Measurements from ENCODE around the gene KRT77.
A peak's percentile ranks its signal among the peaks of the same experiment; 100 is the strongest.
"Not testable (repeated sequence)": the region's sequence is repeated elsewhere in the genome, so short reads cannot be mapped to it uniquely, and the experiment has no call there.

KRT77 gene

DNA sequence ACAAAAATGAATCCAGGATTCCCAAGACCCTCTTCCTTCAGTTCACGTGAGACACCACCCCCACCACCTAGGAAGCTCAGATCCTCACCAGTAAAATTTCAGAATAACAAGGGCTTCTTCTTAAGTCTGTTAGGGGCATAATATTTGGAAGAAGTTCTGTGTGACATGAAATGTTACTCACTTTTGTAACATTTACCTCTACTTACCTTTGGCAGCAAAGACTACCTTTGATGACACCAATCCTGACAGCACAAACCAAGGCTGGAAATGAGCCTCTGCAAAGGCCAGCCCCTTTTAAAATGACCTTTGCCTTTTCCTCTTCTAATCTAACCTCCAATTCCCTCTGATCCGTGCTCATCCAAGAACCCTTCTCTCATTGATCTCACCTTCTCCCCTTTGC, 19.4 kb upstream of the KRT77 start:
- DNase-seq (ENCODE audit: low read depth), result no peak

DNA sequence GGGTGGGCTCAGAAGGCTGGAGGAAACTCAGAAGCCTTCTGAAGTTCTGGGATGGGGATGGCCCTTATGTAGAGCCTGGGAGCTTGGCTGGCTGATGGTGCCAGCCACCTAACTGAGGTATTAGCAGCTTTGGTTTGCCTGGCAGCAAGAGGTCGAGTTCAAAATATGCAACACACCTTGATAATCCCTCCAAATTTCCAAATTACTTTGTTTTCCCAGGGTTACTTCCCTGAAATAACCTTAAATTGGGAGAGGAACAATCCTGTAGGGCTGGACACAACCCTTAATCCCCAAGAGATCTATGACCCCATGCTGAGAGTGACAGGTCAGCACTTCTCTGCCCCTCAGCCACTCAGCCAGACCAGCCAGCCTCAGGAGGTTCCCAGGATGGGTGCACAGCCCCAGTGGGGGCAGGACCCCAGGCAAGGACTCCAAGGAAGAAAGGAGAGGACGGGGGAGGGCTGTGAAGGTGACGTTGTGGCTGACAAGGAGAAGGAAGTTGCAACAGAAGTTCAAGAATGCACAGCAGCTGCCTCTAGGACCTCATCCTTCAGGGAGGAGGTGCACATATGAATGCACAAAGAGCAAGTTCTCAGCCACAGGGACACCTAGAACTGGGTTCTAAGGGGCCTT, 18.6 kb upstream of the KRT77 start:
- DNase-seq (ENCODE audit: low read depth), result no peak

DNA sequence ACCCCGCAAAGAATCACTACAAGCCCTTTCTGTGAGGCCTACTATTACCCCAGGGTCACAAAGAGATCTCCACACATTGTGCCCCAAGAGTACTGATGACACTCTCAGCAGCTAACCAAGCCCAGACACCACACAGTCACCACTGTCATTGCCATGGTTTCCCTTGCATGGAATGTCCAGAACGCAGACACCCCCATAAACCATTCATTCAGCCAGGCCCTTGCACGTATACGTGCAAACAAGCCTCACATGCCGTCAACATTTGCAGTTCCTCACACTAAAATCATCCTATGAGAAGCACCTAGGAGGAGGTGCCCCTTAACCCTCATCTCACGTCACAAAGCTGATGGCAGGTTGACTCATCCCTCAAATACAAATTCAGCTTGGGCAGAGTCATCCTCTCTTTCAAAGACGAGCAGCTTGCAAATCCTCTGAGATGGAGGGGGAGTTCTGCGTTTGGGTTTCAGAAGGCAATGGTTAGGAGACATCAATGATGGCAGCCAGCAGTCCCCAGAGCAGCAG, 17.1 kb upstream of the KRT77 start:
- DNase-seq (ENCODE audit: low read depth), result no peak

DNA sequence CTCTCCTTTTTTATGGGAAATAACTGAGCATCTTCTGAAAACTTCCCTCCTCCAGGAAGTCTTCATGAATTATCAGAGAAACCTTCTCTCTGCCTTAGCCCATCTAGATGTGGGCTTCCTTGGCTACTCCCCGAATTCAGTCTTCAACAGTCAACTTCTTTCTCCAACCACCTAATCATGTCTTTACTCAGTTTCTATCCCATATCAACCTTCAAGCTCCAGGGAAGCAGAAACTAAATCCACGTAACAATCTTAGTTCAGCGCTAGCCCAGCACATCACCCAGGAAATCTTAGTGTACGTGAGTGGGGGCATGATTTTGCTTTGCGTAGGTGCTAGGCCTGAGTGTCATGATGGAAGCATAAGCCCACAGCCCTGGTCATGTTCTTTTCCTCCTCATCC, 12.7 kb upstream of the KRT77 start:
- DNase-seq (ENCODE audit: low read depth), result no peak

DNA sequence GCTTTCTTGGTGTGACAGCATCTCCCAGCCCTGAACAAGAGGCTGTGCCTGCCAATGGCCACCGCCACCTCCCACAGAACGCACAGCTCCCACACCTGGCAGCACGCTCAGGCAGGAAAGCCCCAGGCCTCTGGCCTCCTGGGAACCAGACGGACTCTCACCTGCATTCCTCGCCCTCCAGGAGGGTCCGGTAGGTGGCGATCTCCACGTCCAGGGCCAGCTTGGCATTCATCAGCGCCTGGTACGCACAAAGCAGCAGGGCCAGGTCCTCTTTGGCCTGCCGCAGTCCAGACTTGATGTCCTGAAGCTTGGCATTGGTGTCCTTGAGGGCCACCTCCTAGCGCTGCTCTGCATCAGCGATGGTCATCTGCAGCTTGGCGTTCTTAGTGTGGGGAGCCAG, 12.1 kb upstream of the KRT77 start:
- no peak for DNase-seq (ENCODE audit: low read depth)

DNA sequence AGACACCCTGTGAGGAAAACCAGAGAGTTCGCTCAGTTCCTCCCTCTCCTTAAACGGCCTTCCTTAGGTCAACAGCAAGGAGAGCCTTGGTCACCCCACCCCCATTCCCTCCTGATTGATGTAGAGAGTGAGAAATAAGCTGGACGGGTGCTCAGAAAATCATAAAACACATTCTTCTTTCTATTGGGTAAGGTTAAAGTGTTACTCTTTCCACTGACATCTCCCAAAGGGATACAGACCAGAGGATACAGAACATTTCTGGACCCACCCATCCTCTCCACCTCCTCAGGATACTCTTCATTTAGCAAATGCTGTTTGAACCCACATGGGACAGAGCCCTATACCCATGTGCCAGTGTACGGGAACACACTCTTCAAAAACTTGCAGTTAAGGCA, 11.6 kb upstream of the KRT77 start:
- no peak for DNase-seq (ENCODE audit: low read depth)

DNA sequence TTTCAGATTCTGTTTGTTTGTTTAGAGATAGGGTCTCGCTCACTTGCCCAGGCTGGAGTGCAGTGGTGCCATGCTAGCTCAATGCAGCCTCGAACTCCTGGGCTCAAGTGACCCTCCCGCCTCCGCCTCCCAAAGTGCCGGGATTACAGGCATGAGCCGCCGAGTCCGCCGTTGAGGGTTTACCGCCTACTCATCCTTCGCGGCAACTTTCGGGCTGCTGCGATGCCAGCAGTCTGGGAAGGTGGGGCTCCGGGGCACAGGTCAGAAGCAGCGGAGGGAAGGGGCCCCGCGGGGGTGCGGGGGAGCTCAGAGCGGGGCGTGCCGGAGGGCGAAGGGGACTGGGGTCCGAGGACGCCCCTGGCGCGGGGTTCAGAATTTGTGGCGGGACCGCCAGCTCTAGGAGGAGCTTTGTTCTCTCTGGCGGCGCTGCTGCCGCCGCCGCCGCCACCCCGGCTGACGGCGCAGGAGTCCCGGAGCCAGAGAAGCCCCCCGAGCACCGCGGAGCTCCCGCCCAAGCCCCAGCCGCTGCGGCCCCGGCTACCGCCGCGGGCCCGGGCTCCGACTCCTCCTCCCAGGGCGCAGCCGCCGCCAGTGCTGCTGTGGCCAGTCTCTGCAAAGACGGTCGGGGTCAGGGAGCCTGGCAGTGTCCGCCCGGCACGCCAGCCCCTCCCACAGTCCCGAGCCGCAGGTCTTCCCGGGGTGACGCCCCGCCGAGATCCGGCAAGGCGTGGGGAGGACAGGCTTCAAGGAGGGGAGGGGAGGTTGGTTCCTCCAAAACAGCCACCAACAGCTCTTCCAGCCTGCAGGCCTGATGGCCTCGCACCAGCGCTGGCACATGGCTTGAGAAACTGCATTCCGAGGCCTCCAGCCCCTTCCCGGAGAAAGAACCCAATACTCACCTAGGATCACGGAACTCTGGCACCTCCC, 10.9 kb upstream of the KRT77 start:
- peak; percentile 4 for DNase-seq (ENCODE audit: low read depth)

DNA sequence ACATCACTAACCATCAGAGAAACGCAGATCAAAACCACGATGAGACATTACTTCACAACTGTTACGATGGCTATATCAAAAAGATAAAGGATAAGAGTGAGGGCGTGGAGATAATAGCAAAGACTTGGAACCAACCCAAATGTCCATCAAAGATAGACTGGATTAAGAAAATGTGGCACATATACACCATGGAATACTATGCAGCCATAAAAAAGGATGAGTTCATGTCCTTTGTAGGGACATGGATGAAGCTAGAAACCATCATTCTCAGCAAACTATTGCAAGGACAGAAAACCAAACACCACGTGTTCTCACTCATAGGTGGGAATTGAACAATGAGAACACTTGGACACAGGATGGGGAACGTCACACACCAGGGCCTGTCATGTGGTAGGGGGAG, 8.8 kb upstream of the KRT77 start:
- not testable (repeated sequence) for DNase-seq (ENCODE audit: low read depth)

DNA sequence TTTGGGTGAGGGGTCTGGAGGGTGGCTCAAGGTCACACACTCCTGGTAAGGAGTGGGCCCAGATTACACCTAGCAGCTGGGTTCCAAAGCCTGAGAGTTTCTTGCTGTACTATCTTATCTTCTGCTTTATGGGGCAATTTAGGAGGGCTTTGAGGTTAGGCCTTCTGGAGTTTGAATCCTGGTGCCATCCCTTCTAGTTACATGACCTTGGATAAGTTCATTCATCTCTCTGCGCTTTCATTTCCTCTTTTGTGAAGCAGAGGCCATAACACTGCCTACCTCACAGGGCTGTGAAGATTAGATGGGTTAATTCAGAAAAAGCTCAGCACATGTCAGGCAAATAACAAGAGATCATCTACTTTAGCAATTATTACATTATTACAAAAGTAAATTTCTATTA, 7.4 kb upstream of the KRT77 start:
- no peak for DNase-seq (ENCODE audit: low read depth)

DNA sequence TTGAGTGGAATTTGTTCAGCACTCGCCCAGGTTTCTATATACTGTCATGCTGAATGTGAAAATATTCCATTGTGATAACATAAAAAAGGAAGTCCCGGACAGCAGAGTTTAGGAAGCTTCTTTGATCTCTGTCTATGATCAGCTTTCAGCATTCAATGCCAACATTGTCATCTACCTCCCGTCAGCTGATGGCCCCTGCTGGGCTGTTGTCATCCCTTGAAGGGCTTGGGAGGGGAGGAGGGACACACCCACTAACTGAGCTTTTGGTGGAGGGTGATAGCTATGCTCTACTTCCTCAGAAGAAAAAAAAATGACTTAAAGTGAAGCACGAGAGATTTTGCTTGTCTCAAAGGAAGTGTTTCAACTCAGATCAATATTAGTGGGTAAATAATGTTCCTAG, 4.7 kb upstream of the KRT77 start:
- DNase-seq (ENCODE audit: low read depth), result no peak

DNA sequence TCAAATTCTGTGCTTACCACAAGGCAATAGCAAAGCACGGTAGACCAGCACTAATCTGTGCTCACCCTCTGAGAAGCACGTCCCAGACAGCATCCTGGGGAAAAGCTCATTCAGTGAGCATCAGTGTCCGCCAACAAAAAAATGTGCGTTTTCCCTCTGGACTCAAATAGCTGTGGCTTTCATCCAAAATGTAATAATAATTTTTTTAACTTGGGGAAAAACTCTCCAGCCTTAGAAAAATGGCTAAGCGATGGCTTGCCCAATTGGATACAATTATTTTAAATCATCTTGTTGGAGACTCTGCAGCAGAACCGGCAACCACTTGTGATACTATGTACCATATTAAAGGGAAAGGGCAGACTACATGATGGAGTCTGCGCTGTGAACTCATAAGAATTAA, 1.1 kb upstream of the KRT77 start:
- DNase-seq (ENCODE audit: low read depth), result no peak

DNA sequence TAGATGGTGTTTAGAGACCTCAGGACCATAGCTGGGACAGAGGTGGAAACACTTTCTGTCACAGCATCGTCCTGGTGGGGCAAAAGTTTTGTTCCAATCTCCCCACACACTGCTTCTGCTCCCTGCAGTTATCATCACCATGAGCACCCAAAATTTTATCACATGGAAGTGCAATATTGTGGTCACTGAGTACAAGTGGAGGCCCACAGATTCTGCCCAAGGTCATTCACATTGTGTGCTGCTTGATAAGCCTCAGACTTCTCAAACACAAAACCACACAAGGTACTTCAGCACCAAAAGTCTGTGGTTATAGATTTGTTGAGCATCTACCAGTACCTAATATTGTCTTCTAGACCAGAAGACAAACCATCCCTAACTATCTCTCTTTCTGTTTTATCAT, 554 bp upstream of the KRT77 start:
- DNase-seq (ENCODE audit: low read depth), result no peak

DNA sequence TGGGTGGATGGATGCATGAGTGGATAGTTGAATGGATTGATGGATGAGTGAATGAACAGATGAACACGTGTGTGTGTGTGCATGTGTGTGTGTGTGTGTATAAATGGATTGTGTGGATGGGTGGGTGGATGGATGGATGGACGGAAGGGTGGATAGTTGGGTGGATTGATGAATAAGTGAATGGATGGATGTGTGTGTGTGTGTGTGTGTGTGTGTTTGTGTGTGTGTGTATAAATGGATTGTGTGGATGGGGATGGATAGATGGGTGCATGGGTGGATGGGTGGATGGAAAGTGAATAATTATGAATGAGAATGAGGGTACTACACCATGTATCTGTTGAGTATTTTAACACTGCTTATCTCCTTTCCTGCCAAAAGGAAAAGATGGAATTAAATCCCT, 986 bp downstream of the KRT77 start:
- no peak for DNase-seq (ENCODE audit: low read depth)

DNA sequence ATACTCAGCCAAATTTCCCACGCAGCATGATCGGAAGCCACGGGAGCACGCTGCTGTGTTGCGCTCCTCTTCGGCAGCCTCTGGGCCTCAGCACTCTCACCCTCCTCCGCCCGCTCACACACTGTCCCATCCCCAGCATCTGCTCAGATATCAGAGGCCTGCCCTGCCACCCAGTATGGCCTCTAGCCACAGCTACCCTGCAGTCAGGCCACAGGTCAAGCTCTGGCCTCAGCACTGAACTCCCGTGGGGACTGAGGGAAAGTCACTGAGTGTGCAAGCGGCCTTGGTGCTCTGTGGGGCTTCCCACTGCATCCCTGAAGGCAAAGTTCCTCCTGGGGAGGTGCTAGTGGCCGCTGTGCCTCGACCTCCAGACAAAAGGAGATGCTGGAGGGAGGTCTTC, 2.0 kb downstream of the KRT77 start:
- DNase-seq (ENCODE audit: low read depth), result no peak

DNA sequence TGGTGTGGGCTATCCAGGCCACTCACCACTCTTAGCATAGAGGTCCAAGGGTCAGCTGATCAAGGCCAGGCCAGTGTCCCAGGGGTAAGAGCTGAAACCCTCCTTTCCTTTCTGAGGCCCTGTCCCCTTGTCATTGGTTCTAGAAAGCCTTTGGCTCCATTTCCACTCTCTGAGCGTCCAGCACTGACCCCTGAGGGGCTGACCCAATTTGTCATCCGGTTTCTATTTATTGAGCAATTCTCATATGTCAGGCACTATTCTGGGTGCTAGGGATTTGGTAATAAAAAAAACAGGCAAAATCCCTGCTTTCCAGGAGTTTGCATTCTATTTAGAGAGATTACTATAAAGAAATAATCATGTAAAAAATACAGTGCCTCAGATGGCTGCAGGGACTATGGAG, 3.4 kb downstream of the KRT77 start:
- DNase-seq (ENCODE audit: low read depth), result no peak

DNA sequence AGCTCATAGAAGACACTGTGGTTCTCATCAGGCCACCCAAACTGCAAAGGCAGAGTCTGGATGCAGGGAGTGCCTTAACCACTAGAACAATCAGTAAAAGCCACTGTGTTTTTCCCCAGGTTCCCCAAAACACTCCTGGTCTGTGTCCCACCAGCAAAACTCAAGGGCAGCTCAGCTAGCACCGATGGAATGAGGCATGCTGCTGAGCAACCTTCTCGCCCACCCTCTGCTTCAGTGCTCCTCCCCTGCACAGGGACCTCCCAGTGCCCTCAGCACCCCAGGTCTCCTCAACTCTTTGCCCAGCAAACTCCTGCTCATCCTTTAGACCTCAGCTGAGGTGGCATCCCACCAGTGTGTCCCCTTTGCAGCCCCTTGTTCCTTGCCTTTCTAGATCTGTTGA, 4.0 kb downstream of the KRT77 start:
- no peak for DNase-seq (ENCODE audit: low read depth)

DNA sequence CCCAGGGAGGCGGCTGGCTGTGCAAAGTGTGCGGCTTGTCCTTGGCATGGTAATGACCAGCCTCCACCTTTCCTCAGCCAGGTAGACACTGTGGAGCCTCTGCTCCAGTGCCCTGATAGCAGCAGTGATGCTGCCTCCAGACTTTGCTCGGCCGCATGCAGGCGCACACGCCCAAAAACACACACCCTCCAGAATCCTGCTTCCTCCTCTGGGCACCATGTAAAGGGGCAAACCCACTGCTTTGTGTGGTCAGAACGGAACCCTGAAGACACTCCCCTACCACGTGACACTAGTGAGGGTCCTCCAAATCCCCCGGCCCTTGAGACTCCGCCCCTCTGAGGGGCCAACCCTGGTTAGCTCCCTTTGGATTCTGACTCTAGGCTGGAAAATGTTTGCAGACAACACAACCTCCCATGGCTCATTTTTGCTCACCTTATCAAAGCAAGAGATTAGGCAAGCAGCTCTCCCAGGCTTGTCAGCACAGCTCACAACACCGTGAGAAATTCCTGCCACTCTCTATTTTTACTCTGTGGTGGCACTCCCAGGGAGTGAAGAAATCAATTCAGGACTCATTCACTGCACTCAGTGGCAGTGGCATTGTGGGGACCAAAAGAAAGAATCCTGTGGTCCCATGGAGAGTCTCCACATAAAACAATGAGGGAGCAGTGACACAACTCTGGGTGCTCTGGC, 4.5 kb downstream of the KRT77 start:
- no peak for DNase-seq (ENCODE audit: low read depth)

DNA sequence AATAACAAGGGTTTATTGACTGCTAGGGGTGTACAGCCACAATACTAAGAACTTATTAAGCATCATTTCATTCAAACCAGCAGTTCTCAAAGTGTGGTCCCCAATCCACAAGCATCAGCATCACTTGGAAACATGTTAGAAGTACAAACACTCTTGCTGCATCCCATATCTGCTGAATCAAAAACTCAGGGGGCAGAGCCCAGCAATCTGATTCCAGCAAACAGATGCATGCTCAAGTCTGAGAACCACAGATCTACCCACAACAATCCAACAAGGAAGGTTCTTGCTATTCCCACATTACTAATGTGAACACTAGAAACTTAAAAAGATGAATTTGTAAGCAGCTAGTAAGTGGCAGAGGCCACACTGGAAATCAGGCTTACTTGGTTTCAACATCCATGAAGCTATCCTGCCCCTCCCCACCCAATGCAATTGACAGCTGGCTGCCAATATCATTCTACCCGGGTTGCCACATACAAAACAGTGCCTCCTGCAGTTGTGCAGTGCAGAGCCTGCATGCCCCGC, 6.2 kb downstream of the KRT77 start:
- no peak for DNase-seq (ENCODE audit: low read depth)

DNA sequence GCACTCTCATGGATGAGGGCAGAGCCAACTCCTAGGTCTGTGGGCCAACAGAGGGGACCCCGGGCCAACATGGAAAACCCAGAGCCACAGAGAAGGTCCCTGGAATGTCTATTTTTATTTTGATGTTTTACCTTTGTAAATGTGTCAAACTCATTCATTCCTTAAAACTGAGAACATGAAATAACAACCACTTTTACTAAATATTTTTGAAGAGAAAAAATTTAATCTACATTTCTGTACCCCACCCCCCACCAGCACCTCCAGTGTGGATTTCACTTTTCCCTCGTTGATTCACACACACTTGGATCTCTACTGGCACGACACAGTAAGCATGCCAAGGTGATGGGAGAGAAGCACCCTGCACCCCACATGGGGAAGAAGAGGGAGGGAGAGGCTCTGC, 6.7 kb downstream of the KRT77 start:
- DNase-seq (ENCODE audit: low read depth), result no peak

DNA sequence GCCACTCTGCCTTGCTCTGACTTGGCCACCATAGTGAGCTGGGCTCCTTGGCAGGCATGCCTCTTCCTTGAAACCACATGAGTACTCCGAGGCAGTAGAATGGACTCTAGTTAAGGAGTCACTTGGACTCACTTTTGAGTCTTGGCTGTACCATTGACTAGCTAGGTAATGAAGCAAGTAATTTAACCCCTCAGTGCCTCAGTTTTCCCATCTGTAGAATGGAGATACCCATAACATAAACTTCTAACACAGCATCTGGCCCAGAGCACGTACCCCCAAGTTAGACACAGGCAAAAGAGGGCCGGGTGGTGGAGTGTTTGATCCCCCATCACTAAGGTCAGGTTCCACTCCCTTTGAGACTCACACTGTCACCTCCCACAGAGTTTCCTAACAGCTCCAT, 8.3 kb downstream of the KRT77 start:
- DNase-seq (ENCODE audit: low read depth), result no peak

DNA sequence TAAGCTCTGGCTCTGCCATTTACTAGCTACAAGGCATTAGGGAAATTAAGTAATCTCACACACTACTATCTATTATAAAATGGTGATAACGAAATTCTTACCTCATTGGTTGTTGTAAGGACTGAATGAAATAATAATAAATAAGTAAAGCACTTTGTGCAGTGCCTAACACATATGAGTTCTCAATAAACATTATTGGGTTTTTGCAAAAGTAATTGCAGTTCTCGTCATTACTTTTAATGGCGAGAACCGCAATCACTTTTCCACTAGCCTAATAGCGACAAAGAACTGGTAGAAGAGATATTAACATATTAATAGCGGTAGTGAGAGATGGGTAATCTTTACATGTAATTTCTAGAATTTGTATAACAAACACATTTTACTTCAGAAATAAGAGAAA, 9.2 kb downstream of the KRT77 start:
- no peak for DNase-seq (ENCODE audit: low read depth)

DNA sequence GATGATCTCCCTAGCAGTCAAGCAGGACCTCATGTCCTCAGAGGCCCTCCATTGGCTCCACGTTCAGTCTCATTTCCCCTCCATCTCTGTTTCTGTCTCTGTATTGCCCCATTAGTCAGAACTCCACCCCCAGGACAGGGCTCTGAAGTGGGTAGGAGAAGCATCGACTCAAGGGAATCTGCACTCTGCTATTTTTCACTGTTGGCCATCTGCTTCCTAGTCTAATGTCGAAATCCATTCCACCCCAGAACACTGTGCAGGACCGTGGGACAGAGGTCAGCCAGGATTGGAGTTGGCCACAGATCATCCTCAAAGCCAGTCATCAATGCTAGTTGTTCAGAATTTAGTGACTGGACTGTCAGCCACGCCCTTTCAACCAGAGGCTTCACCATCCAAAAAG, 10.1 kb downstream of the KRT77 start:
- no peak for DNase-seq (ENCODE audit: low read depth)

DNA sequence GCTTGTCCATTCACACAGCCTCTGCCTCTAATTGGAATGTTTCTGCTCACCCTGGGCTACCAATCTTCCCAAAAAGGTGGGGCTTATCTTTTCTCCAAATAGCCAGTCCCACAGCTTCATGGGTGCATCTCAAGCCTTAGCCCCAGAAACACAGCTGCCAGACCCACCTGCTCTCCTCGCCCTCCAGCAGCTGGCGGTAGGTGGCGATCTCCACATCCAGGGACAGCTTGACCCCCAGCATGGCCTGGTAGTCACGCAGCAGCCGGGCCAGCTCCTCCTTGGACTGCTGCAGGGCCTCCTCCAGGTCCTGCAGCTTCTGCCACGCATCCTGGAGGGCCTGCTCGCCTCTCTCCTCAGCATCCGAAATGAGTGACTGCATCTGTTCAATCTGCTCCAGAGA, 11.1 kb downstream of the KRT77 start:
- DNase-seq (ENCODE audit: low read depth), result no peak
